Measurements from ENCODE around the gene PHF5A.
A peak's percentile ranks its signal among the peaks of the same experiment; 100 is the strongest.

The PHF5A gene

DNA sequence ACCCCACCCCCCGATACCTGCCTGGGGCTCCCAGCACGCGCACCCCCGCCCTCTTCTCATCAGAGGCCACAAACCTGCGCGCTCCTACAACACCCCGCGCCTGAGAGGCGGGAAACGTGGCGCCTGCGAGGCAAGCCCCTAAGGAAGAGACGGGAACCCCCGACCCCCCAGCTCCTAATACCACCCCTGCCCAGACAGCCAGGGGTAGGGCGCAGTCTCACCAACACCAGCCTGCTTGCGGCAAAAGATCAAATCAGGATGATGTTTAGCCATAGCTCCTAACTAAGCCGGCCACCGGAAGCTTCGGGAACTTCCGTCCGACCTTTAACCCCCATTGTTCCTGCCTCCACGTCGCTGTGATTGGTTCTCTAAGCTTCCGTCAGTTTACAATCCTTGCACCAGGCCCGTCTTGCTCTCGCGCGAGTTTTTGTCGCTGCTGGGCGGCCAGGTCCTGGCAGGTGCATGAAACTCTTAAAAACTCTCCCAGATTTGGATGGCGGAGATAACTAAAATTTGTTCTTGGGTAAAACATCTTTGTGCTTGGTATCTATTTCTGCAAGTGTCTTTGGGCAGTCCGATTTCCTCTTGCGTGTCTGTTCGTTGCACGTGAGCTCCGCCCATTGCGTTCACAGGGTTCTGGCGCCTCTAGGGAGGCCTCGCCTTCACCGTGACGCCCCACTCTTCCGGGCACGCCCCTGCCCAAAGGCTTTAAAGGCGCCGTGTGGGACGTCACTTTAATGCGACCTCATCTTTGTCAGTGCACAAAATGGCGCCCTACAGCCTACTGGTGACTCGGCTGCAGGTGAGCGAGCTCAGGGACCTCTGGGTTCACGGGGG, at the start of gene PHF5A, which contains the start of gene ACO2:
Gene PHF5A (minus strand): TSS at position 312 of the 837 bp plus-strand sequence. CDS start 39 bp downstream, at position 273.
Gene ACO2 (plus strand): TSS at position 737 of the 837 bp plus-strand sequence. CDS start 30 bp downstream, at position 767.
- peaks cover 71% of the 10 kb centered on the region for H3K79me2 ChIP-seq (ENCODE audit: control insufficient read depth, insufficient read depth, low read length, unreplicated experiment)
- H3K4me3 ChIP-seq (ENCODE audit: low read depth, low read length), result peak within 1 kb of the TSS; percentile 97
- H3K36me3 ChIP-seq (ENCODE audit: insufficient read depth, low read length), result 0 out of 2 replicates have a peak, but pooled peaks cover 8% of the 10 kb centered on the region
- H3K4me1 ChIP-seq (ENCODE audit: control insufficient read depth, insufficient read depth, low read length, unreplicated experiment), result peaks cover 8% of the 10 kb centered on the region
- peak within 1 kb of the TSS; percentile 80 for H2AFZ ChIP-seq (ENCODE audit: low read length, unreplicated experiment)
- peak within 1 kb of the TSS; percentile 88 for H3K27ac ChIP-seq (ENCODE audit: low read depth, low read length)
- no peaks in the 10 kb centered on the region for H3K27me3 ChIP-seq (ENCODE audit: insufficient read depth, low read length)

DNA sequence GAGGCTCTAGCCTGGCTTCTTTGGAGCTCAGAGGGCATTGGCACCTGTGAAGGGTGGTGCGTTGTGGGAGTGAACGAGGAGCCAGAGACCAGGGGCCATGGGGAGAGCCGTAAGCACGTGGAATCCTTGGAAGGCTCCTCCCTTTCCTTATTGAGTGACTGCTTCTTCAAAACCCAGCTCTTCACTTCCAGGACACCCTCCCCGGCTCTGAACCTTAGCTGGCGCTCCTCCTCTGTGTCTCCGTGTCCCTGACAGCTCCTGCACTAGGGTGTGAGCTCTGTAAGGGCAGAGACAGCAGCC, 49.5 kb upstream of the PHF5A start:
- Histone ChIP-seq H3K27ac (ENCODE audit: low read depth, low read length) (no peak overlapping the region), H3K4me1 (ENCODE audit: control insufficient read depth, insufficient read depth, low read length, unreplicated experiment) (peaks cover 5% of the 10 kb centered on the region), H3K4me3 (ENCODE audit: low read depth, low read length) (no peak overlapping the region), H3K79me2 (ENCODE audit: control insufficient read depth, insufficient read depth, low read length, unreplicated experiment) (no peaks in the 10 kb centered on the region), H3K36me3 (ENCODE audit: insufficient read depth, low read length) (no peaks in the 10 kb centered on the region), H3K27me3 (ENCODE audit: insufficient read depth, low read length) (no peaks in the 10 kb centered on the region), H2AFZ (ENCODE audit: low read length, unreplicated experiment) (no peak overlapping the region)

DNA sequence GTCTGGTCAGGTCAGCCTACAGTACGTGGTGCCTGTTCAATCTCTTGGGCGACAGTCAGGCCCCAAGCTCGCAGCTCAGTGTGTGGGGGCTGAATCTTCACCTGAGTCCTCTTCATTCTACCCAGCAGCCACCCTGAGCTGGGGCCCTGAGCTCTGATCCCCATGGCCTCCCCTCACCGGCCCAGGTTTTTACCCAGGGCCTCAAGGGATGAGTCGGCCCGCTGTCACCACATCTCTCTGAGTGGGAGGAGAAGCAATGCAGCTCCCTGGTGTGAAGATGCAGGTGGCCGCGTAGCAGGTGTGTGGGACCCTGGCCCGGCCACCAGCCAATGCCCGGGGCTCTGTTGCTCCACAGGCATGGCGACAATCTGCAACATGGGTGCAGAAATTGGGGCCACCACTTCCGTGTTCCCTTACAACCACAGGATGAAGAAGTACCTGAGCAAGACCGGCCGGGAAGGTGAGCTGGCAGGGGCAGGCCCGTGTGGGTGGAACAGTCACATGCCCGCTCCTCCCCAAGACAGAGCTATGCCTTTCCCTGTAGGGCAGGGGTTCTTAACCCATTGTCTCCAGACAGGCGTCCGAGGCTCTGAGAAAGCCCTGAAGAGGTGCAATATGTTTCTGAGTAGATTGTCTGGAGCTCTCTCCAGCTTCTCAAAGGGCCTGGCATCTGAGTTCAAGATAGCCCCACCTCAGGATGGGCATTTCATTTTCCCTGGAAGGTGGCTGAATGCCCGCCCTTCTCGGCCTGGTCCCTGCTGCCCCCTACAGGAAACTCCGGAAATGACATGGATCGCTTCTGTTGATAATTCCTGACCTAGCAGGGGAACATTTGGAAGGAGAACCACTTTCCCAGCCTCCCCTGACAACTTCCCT, 48.9 kb upstream of the PHF5A start:
- Histone ChIP-seq H3K36me3 (ENCODE audit: insufficient read depth, low read length) (no peaks in the 10 kb centered on the region), H3K4me1 (ENCODE audit: control insufficient read depth, insufficient read depth, low read length, unreplicated experiment) (peaks cover 11% of the 10 kb centered on the region), H3K79me2 (ENCODE audit: control insufficient read depth, insufficient read depth, low read length, unreplicated experiment) (no peaks in the 10 kb centered on the region), H3K4me3 (ENCODE audit: low read depth, low read length) (no peak overlapping the region), H2AFZ (ENCODE audit: low read length, unreplicated experiment) (no peak overlapping the region), H3K27me3 (ENCODE audit: insufficient read depth, low read length) (no peaks in the 10 kb centered on the region), H3K27ac (ENCODE audit: low read depth, low read length) (no peak overlapping the region)

DNA sequence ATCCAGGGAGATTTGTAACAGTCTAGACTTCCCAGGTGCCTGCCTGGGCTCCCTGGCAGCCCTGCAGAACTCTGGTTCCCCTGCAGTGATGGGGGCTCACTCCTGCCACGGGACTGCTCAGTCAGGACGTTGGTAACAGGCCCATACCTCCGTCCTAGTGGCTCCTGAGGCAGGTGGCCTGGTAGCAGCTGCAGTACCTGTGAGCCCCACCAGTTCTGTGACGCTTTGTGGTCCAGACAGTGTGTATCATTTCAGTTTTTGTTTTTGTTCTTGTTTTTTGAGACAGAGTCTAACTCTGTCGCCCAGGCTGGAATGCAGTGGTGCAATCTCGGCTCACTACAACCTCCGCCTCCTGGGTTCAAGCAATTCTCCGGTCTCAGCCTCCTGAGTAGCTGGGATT, 48.0 kb upstream of the PHF5A start:
- Histone ChIP-seq H2AFZ (ENCODE audit: low read length, unreplicated experiment) (no peak overlapping the region), H3K27me3 (ENCODE audit: insufficient read depth, low read length) (no peaks in the 10 kb centered on the region), H3K4me1 (ENCODE audit: control insufficient read depth, insufficient read depth, low read length, unreplicated experiment) (peaks cover 13% of the 10 kb centered on the region), H3K4me3 (ENCODE audit: low read depth, low read length) (no peak overlapping the region), H3K36me3 (ENCODE audit: insufficient read depth, low read length) (no peaks in the 10 kb centered on the region), H3K79me2 (ENCODE audit: control insufficient read depth, insufficient read depth, low read length, unreplicated experiment) (no peaks in the 10 kb centered on the region), H3K27ac (ENCODE audit: low read depth, low read length) (no peak overlapping the region)

DNA sequence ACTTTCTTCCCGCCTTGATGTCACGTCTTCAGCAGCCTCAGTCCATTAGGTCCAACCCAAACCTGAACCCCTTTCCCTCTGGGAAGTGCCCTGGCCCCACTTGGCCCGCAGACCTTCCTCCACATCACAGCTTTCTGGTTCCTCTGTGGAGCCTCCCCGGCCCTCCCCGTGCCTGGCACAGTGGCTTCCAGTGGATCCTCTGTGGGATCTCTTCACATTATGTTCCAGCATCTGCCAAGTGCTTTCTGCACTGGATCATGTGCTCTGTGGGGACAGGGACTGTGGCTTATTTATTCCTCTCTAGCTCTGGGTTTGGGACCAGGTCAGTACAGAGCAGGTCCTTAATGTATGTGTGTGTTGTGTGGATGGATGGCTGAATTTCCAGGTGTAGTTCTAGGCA, 44.9 kb upstream of the PHF5A start:
- H3K4me3 ChIP-seq (ENCODE audit: low read depth, low read length), result no peak overlapping the region
- H3K4me1 ChIP-seq (ENCODE audit: control insufficient read depth, insufficient read depth, low read length, unreplicated experiment), result peaks cover 13% of the 10 kb centered on the region
- H2AFZ ChIP-seq (ENCODE audit: low read length, unreplicated experiment), result no peak overlapping the region
- H3K36me3 ChIP-seq (ENCODE audit: insufficient read depth, low read length), result no peaks in the 10 kb centered on the region
- H3K79me2 ChIP-seq (ENCODE audit: control insufficient read depth, insufficient read depth, low read length, unreplicated experiment), result no peaks in the 10 kb centered on the region
- H3K27ac ChIP-seq (ENCODE audit: low read depth, low read length), result no peak overlapping the region
- no peaks in the 10 kb centered on the region for H3K27me3 ChIP-seq (ENCODE audit: insufficient read depth, low read length)

GRCh38 chr22:41512421-41513194, 44.1 kb upstream of the PHF5A start:
- Histone ChIP-seq H3K4me1 (ENCODE audit: control insufficient read depth, insufficient read depth, low read length, unreplicated experiment) (peaks cover 13% of the 10 kb centered on the region), H3K27me3 (ENCODE audit: insufficient read depth, low read length) (no peaks in the 10 kb centered on the region), H3K36me3 (ENCODE audit: insufficient read depth, low read length) (no peaks in the 10 kb centered on the region), H3K79me2 (ENCODE audit: control insufficient read depth, insufficient read depth, low read length, unreplicated experiment) (no peaks in the 10 kb centered on the region), H2AFZ (ENCODE audit: low read length, unreplicated experiment) (no peak overlapping the region), H3K27ac (ENCODE audit: low read depth, low read length) (0 out of 2 replicates have a peak overlapping the region, but pooled peaks have one; percentile 32), H3K4me3 (ENCODE audit: low read depth, low read length) (no peak overlapping the region)

GRCh38 chr22:41511521-41511968, 43.1 kb upstream of the PHF5A start:
- no peaks in the 10 kb centered on the region for H3K79me2 ChIP-seq (ENCODE audit: control insufficient read depth, insufficient read depth, low read length, unreplicated experiment)

GRCh38 chr22:41508770-41509170, 40.3 kb upstream of the PHF5A start:
- H2AFZ ChIP-seq (ENCODE audit: low read length, unreplicated experiment), result no peak overlapping the region
- peaks cover 2% of the 10 kb centered on the region for H3K79me2 ChIP-seq (ENCODE audit: control insufficient read depth, insufficient read depth, low read length, unreplicated experiment)
- no peaks in the 10 kb centered on the region for H3K36me3 ChIP-seq (ENCODE audit: insufficient read depth, low read length)
- H3K27me3 ChIP-seq (ENCODE audit: insufficient read depth, low read length), result no peaks in the 10 kb centered on the region
- H3K4me3 ChIP-seq (ENCODE audit: low read depth, low read length), result no peak overlapping the region
- H3K4me1 ChIP-seq (ENCODE audit: control insufficient read depth, insufficient read depth, low read length, unreplicated experiment), result peaks cover 19% of the 10 kb centered on the region
- no peak overlapping the region for H3K27ac ChIP-seq (ENCODE audit: low read depth, low read length)

More at GRCh38 chr22:41511521-41511968, 43.1 kb upstream of the PHF5A start:
- no peak overlapping the region for H3K4me3 ChIP-seq (ENCODE audit: low read depth, low read length)
- H3K4me1 ChIP-seq (ENCODE audit: control insufficient read depth, insufficient read depth, low read length, unreplicated experiment), result peaks cover 13% of the 10 kb centered on the region
- no peak overlapping the region for H2AFZ ChIP-seq (ENCODE audit: low read length, unreplicated experiment)
- H3K36me3 ChIP-seq (ENCODE audit: insufficient read depth, low read length), result no peaks in the 10 kb centered on the region
- H3K27ac ChIP-seq (ENCODE audit: low read depth, low read length), result no peak overlapping the region
- no peaks in the 10 kb centered on the region for H3K27me3 ChIP-seq (ENCODE audit: insufficient read depth, low read length)

- no peaks in the 10 kb centered on the region for H3K36me3 ChIP-seq (ENCODE audit: insufficient read depth, low read length)
- H3K4me3 ChIP-seq (ENCODE audit: low read depth, low read length), result no peak overlapping the region
- H3K27ac ChIP-seq (ENCODE audit: low read depth, low read length), result no peak overlapping the region
- H3K79me2 ChIP-seq (ENCODE audit: control insufficient read depth, insufficient read depth, low read length, unreplicated experiment), result peaks cover 2% of the 10 kb centered on the region
- peaks cover 9% of the 10 kb centered on the region for H3K4me1 ChIP-seq (ENCODE audit: control insufficient read depth, insufficient read depth, low read length, unreplicated experiment)
- H2AFZ ChIP-seq (ENCODE audit: low read length, unreplicated experiment), result no peak overlapping the region
- H3K27me3 ChIP-seq (ENCODE audit: insufficient read depth, low read length), result no peaks in the 10 kb centered on the region
These were observed 39.0 kb upstream of the PHF5A start for GRCh38 chr22:41507330-41508063.

Measured in ACC112 (cell line).